Transverse colon (tissue), 4 donors: ENCODE measurements around the gene SLC24A4. TPM values are rescaled to one million over a fixed set of nuclear protein-coding genes. Genes with fewer than 3 reads are reported as not detected.

Experiments used
- DNase-seq: peaks from one replicate; pipeline ENCODE4 v3.0.0-alpha.2; 2019
- H3K27ac ChIP-seq, 4 donors: fragments of 200-600 bp; sonication (generic); 2 replicates each; pipeline ENCODE4 v1.5.1; 2016 to 2018; ENCODE audit warnings: inconsistent platforms in 4 of 4
- H3K27me3 ChIP-seq: fragments of 200-600 bp; sonication (generic); 2 replicates; pipeline ENCODE4 v1.5.1; 2017; ENCODE audit warnings: inconsistent platforms
- H3K36me3 ChIP-seq, 4 donors: fragments of 200-600 bp; sonication (generic); 2 replicates each; pipeline ENCODE4 v1.5.1; 2017 to 2019; ENCODE audit warnings: inconsistent platforms in 4 of 4
- H3K4me1 ChIP-seq, 4 donors: fragments of 200-600 bp; sonication (generic); 2 replicates each; pipeline ENCODE4 v1.5.1; 2017 to 2020; ENCODE audit warnings: inconsistent platforms in 4 of 4
- H3K4me3 ChIP-seq, 4 donors: fragments of 200-600 bp; sonication (generic); 1 replicate in 1 of 4; 2 replicates in 3 of 4; pipeline versions ENCODE4 v1.5.1 to v1.6.1; 2017 to 2019; ENCODE audit warnings: inconsistent platforms in 4 of 4
- H3K9me3 ChIP-seq, 2 donors: fragments of 200-600 bp; sonication (generic); 2 replicates each; pipeline ENCODE4 v1.5.1; 2017 to 2019; ENCODE audit warnings: inconsistent platforms in 2 of 2
- CTCF ChIP-seq, 5 experiments: fragments of 200-600 bp in 3 of 5; fragments of 450-650 bp in 2 of 5; sonication (generic) in 3 of 5; IDR thresholded peaks; 1 replicate in 2 of 5; 2 replicates in 3 of 5; pipeline ENCODE4 v1.5.1; 2016 to 2017; ENCODE audit warnings: antibody characterized with exemption in 5 of 5, inconsistent platforms in 3 of 5, mild to moderate bottlenecking in 2 of 5, moderate library complexity in 1 of 5
- EP300 ChIP-seq: sonication (generic); formaldehyde crosslinking; IDR thresholded peaks from one replicate; pipeline ENCODE4 v1.6.1; 2017; ENCODE audit warnings: antibody characterized with exemption, low read depth
- POLR2A ChIP-seq: fragments of 450-650 bp; IDR thresholded peaks from one replicate; pipeline ENCODE4 v1.6.1; 2016; ENCODE audit warnings: antibody characterized with exemption, mild to moderate bottlenecking, moderate library complexity
- POLR2AphosphoS5 ChIP-seq, 3 donors: sonication (generic); formaldehyde crosslinking; IDR thresholded peaks; one replicate each; pipeline ENCODE4 v1.6.1; 2016; ENCODE audit warnings: antibody characterized with exemption in 3 of 3
- WGBS, 2 donors: methylation state at CpG; one replicate each; pipeline ENCODE4 v1.1.5; 2018; ENCODE audit warnings: low coverage in 1 of 2; 5-methylcytosine and 5-hydroxymethylcytosine counted together
- in situ Hi-C, 4 donors: fragments of 200-750 bp; cut with MboI; loops; one replicate each; pipeline versions ENCODE4 v1.15.0 to v1.15.1; 2017; ENCODE audit warnings: low sequenced_read_pairs in 3 of 4, low pct_ligation_motif_present in 1 of 4, low pct_unique_long_range_greater_than_20kb in 1 of 4
- intact Hi-C: fragments of 100-400 bp; cut with DNase I; formaldehyde crosslinking; loops from one replicate; pipeline ENCODE4 v1.15.1; 2023; ENCODE audit warnings: low total_unique reads
- total RNA-seq, 4 donors: library from RNA; depleted of rRNA; stranded (reverse); fragments of >200 nt; gene quantifications; one replicate each; pipeline ENCODE4 v1.1.0, GENCODE V29; 2016

SLC24A4 gene
- total RNA-seq, 4 donors from 2014 or later = 0.27 to 0.48 TPM; not detected in 2

- TF ChIP-seq POLR2AphosphoS5 (IDR thresholded peaks at IDR 0.05) = no peak
- TF ChIP-seq CTCF (IDR thresholded peaks at IDR 0.05) = no peak
- no peak for TF ChIP-seq POLR2A
- no peak for TF ChIP-seq EP300
- WGBS, 2 donors = 62 to 77% methylated on average over 4 to 9 of the region's 9 CpGs
- Histone ChIP-seq H3K9me3 (no peaks in the 10 kb centered on the region), H3K4me1 (no peaks in the 10 kb centered on the region), H3K27ac (no peak overlapping the region), H3K4me3 (no peak overlapping the region), H3K27me3 (no peaks in the 10 kb centered on the region), H3K36me3 (no peaks in the 10 kb centered on the region)
- DNase-seq = no peak
- in situ Hi-C loops (no loop called here), intact Hi-C loops (no loop called here)
Observed at GRCh38 chr14:92397150-92397952, 74.4 kb downstream of the SLC24A4 start.

- Histone ChIP-seq H3K4me3 (no peak overlapping the region), H3K36me3 (no peaks in the 10 kb centered on the region), H3K4me1 (no peaks in the 10 kb centered on the region), H3K9me3 (no peaks in the 10 kb centered on the region), H3K27me3 (no peaks in the 10 kb centered on the region), H3K27ac (no peak overlapping the region)
- intact Hi-C loops = no loop called here
- 66 to 77% methylated on average over 4 to 9 of the region's 9 CpGs for WGBS, 2 donors
- TF ChIP-seq POLR2AphosphoS5 (IDR thresholded peaks at IDR 0.05) (no peak), CTCF (IDR thresholded peaks at IDR 0.05) (no peak), POLR2A (no peak), EP300 (no peak)
- no peak for DNase-seq
- in situ Hi-C loops = no loop called here
Observed at GRCh38 chr14:92397953-92398564, 75.1 kb downstream of the SLC24A4 start.

- H3K4me1 ChIP-seq = no peaks in the 10 kb centered on the region
- WGBS, 2 donors = 79 to 85% methylated on average over 6 to 7 of the region's 7 CpGs
- H3K27ac ChIP-seq = no peak overlapping the region
- TF ChIP-seq CTCF (IDR thresholded peaks at IDR 0.05) = no peak
- TF ChIP-seq EP300 = no peak
- TF ChIP-seq POLR2AphosphoS5 (IDR thresholded peaks at IDR 0.05) = no peak
- no peak for TF ChIP-seq POLR2A
- no peaks in the 10 kb centered on the region for H3K9me3 ChIP-seq
- no peak for DNase-seq
- H3K36me3 ChIP-seq = no peaks in the 10 kb centered on the region
- H3K27me3 ChIP-seq = no peaks in the 10 kb centered on the region
- H3K4me3 ChIP-seq = no peak overlapping the region
- intact Hi-C loops (no loop called here), in situ Hi-C loops (no loop called here)
Observed at GRCh38 chr14:92398888-92399636, 76.1 kb downstream of the SLC24A4 start.
